DOHH2 (cell line): ENCODE data around the gene KISS1R.

Experiments
- H3F3A ChIP-seq: fragments of 200-600 bp; sonication (generic), shearing (Covaris generic); 2 replicates; pipeline ENCODE4 v1.6.0; 2016; ENCODE audit warnings: antibody characterized with exemption, mild to moderate bottlenecking; ENCODE audit not compliant: control insufficient read depth, insufficient read depth
- H3K27ac ChIP-seq: fragments of 200-600 bp; sonication (generic); 2 replicates; pipeline ENCODE4 v1.5.1; 2014; ENCODE audit warnings: low read depth, mild to moderate bottlenecking, low read length, moderate library complexity
- H3K27me3 ChIP-seq: fragments of 200-600 bp; sonication (generic); 2 replicates; pipeline ENCODE4 v1.6.1; 2014; ENCODE audit warnings: mild to moderate bottlenecking, low read length, mixed read lengths; ENCODE audit not compliant: control insufficient read depth
- H3K36me3 ChIP-seq: fragments of 200-600 bp; sonication (generic); 2 replicates; pipeline ENCODE4 v1.6.1; 2014; ENCODE audit warnings: mild to moderate bottlenecking, low read length, moderate library complexity, mixed read lengths; ENCODE audit not compliant: control insufficient read depth
- H3K4me1 ChIP-seq: fragments of 200-600 bp; sonication (generic); 2 replicates; pipeline ENCODE4 v1.6.1; 2014; ENCODE audit warnings: mild to moderate bottlenecking, low read length, mixed read lengths; ENCODE audit not compliant: control insufficient read depth
- H3K4me2 ChIP-seq: fragments of 200-600 bp; sonication (generic); 2 replicates; pipeline ENCODE4 v1.6.0; 2014; ENCODE audit warnings: mild to moderate bottlenecking, low read length, moderate library complexity
- H3K4me3 ChIP-seq: fragments of 200-600 bp; sonication (generic); 2 replicates; pipeline ENCODE4 v1.5.1; 2014; ENCODE audit warnings: mild to moderate bottlenecking, low read length, mixed read lengths
- H3K79me2 ChIP-seq: fragments of 200-600 bp; sonication (generic); 2 replicates; pipeline ENCODE4 v1.6.1; 2014; ENCODE audit warnings: mild to moderate bottlenecking, low read length, mixed read lengths; ENCODE audit not compliant: control insufficient read depth
- H3K9me2 ChIP-seq: fragments of 200-600 bp; sonication (generic); replicated peaks from 2 replicates; pipeline ENCODE4 v1.6.1; 2014; ENCODE audit warnings: mild to moderate bottlenecking, low read length, mixed read lengths; ENCODE audit not compliant: control insufficient read depth
- H3K9me3 ChIP-seq: fragments of 200-600 bp; sonication (generic); 2 replicates; pipeline ENCODE4 v1.6.1; 2014; ENCODE audit warnings: antibody characterized with exemption, low read length, mixed read lengths; ENCODE audit not compliant: control insufficient read depth, insufficient read depth
- H4K20me1 ChIP-seq: fragments of 200-600 bp; sonication (generic); 2 replicates; pipeline ENCODE4 v1.6.0; 2014; ENCODE audit warnings: low read depth, mild to moderate bottlenecking, antibody characterized with exemption, low read length, moderate library complexity; ENCODE audit not compliant: control insufficient read depth, insufficient read depth
- EZH2phosphoT487 ChIP-seq: fragments of 200-600 bp; sonication (generic); IDR thresholded peaks from 2 replicates; pipeline ENCODE4 v1.6.1; 2017; ENCODE audit warnings: borderline replicate concordance, mild to moderate bottlenecking, antibody characterized with exemption, low read length, moderate library complexity, mixed read lengths
- TF ChIP-seq, protein P1 (sequence below): fragments of 200-600 bp; sonication (generic); IDR thresholded peaks from one replicate; pipeline ENCODE4 v1.5.1; 2014; ENCODE audit warnings: antibody characterized with exemption, mild to moderate bottlenecking, low read depth, low read length; ENCODE audit not compliant: poor library complexity, severe bottlenecking

Gene KISS1R

DNA sequence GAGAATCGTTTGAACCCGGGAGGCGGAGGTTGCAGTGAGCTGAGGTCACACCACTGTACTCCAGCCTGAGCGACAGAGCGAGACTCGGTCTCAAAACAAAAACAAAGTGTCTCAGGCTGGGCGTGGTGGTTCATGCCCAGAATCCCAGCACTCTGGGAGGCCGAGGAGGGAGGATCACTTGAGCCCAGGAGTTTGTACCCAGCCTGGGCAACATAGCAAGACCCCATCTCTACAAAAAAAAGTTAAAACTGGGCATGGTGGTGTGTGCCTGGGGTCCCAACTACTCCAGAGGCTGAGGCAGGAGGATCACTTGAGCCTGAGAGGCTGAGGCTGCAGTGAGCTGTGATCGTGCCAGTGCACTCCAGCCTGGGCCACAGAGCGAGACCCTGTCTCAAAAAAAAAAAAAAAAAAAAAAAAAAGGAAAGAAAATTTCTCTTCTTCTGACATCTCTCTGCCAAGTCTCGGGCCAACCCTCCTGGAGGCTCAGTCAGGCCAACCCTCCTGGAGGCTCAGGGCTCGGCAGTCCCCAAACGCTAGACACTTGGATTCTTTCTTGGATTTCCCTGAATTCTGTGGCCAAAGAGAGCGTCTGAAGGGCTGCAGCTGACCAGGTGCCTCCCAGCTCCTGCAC lies 35.0 kb downstream of the KISS1R start:
- no peaks in the 10 kb centered on the region; the same call in none of the 2 replicates for H4K20me1 ChIP-seq
- no peak overlapping the region for H3K27ac ChIP-seq
- no peak overlapping the region for H3K4me3 ChIP-seq
- H3K9me2 ChIP-seq, result no peaks in the 10 kb centered on the region
- H3K36me3 ChIP-seq, result no peaks in the 10 kb centered on the region
- no peak overlapping the region; the same call in 1 of the 2 replicates for H3K4me2 ChIP-seq
- TF ChIP-seq, protein P1, sequence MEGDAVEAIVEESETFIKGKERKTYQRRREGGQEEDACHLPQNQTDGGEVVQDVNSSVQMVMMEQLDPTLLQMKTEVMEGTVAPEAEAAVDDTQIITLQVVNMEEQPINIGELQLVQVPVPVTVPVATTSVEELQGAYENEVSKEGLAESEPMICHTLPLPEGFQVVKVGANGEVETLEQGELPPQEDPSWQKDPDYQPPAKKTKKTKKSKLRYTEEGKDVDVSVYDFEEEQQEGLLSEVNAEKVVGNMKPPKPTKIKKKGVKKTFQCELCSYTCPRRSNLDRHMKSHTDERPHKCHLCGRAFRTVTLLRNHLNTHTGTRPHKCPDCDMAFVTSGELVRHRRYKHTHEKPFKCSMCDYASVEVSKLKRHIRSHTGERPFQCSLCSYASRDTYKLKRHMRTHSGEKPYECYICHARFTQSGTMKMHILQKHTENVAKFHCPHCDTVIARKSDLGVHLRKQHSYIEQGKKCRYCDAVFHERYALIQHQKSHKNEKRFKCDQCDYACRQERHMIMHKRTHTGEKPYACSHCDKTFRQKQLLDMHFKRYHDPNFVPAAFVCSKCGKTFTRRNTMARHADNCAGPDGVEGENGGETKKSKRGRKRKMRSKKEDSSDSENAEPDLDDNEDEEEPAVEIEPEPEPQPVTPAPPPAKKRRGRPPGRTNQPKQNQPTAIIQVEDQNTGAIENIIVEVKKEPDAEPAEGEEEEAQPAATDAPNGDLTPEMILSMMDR, result no peak
- TF ChIP-seq EZH2phosphoT487, result no peak
- H3K79me2 ChIP-seq, result no peaks in the 10 kb centered on the region
- H3K27me3 ChIP-seq, result peaks cover 69% of the 10 kb centered on the region
- H3K4me1 ChIP-seq, result peaks cover 52% of the 10 kb centered on the region
- no peaks in the 10 kb centered on the region for H3F3A ChIP-seq
- H3K9me3 ChIP-seq, result no peaks in the 10 kb centered on the region

GRCh38 chr19:952680-953444 lies 35.7 kb downstream of the KISS1R start:
- TF ChIP-seq EZH2phosphoT487, result no peak
- TF ChIP-seq, protein P1, result no peak
- Histone ChIP-seq H3K27me3 (peaks cover 65% of the 10 kb centered on the region), H3F3A (no peaks in the 10 kb centered on the region), H3K4me2 (peak overlapping the region; percentile 59), H3K9me2 (no peaks in the 10 kb centered on the region), H3K79me2 (no peaks in the 10 kb centered on the region), H4K20me1 (no peaks in the 10 kb centered on the region; the same call in none of the 2 replicates), H3K4me1 (peaks cover 45% of the 10 kb centered on the region), H3K4me3 (peak overlapping the region; percentile 20), H3K9me3 (no peaks in the 10 kb centered on the region), H3K27ac (no peak overlapping the region), H3K36me3 (no peaks in the 10 kb centered on the region)

GRCh38 chr19:953445-954271 lies 36.5 kb downstream of the KISS1R start:
- Histone ChIP-seq H3K79me2 (no peaks in the 10 kb centered on the region), H3K9me2 (no peaks in the 10 kb centered on the region), H4K20me1 (no peaks in the 10 kb centered on the region; the same call in 1 of the 2 replicates), H3K36me3 (no peaks in the 10 kb centered on the region), H3K4me2 (peak overlapping the region; percentile 59), H3K27ac (no peak overlapping the region), H3K9me3 (no peaks in the 10 kb centered on the region), H3K4me3 (peak overlapping the region; percentile 20), H3F3A (no peaks in the 10 kb centered on the region), H3K4me1 (peaks cover 37% of the 10 kb centered on the region), H3K27me3 (peaks cover 58% of the 10 kb centered on the region)
- TF ChIP-seq EZH2phosphoT487, result no peak
- TF ChIP-seq, protein P1, result no peak
